CD4-positive, alpha-beta memory T cell (primary cell): ENCODE measurements around the gene PIF1. TPM values are rescaled to one million over a fixed set of nuclear protein-coding genes. Genes with fewer than 3 reads are reported as not detected.

Experiments
- CTCF ChIA-PET: fragments of 350-600 bp; sonication (Branson Sonifier 250); formaldehyde crosslinking; loops from one replicate; lab custom pipeline; 2021; ENCODE audit warnings: inconsistent platforms; ENCODE audit not compliant: partially characterized antibody; lab: Charles Lee
- POLR2A ChIA-PET: fragments of 350-600 bp; sonication (Branson Sonifier 250); formaldehyde crosslinking; loops from one replicate; lab custom pipeline; 2021; ENCODE audit not compliant: partially characterized antibody; lab: Charles Lee
- DNase-seq, 5 donors: peaks; one replicate each; pipeline versions ENCODE4 v3.0.0 to v3.0.0-alpha.2; 2020 to 2022; ENCODE audit warnings: mixed read lengths in 1 of 5
- H3K27ac ChIP-seq: one replicate; pipeline ENCODE4 v1.7.0; 2013; ENCODE audit warnings: low read depth, low read length
- H3K27me3 ChIP-seq: 2 replicates; pipeline ENCODE4 v1.7.0; 2013; ENCODE audit warnings: mild to moderate bottlenecking, low read length, moderate library complexity; ENCODE audit not compliant: insufficient read depth
- H3K36me3 ChIP-seq: 2 replicates; pipeline ENCODE4 v1.7.0; 2013; ENCODE audit warnings: mild to moderate bottlenecking, low read length, moderate library complexity; ENCODE audit not compliant: insufficient read depth
- H3K4me1 ChIP-seq: 2 replicates; pipeline ENCODE4 v1.7.0; 2013; ENCODE audit warnings: mild to moderate bottlenecking, low read length, moderate library complexity; ENCODE audit not compliant: insufficient read depth
- H3K4me3 ChIP-seq, 2 donors: one replicate each; pipeline ENCODE4 v1.7.0; 2013; ENCODE audit warnings: low read length in 2 of 2, mild to moderate bottlenecking in 1 of 2
- H3K9me3 ChIP-seq, 2 donors: one replicate each; pipeline ENCODE4 v1.7.0; 2013; ENCODE audit warnings: low read length in 2 of 2, control low read depth in 1 of 2; ENCODE audit not compliant: control insufficient read depth in 1 of 2
- H3K27ac Mint-ChIP-seq, 7 donors: one replicate each; pipeline ENCODE4 v1.8.0; 2020 to 2021; ENCODE audit warnings: mixed read lengths in 7 of 7, mild to moderate bottlenecking in 6 of 7, inconsistent platforms in 3 of 7, moderate library complexity in 3 of 7
- H3K27me3 Mint-ChIP-seq, 2 donors: one replicate each; pipeline ENCODE4 v1.8.0; 2020 to 2021; ENCODE audit warnings: mixed read lengths in 2 of 2
- H3K36me3 Mint-ChIP-seq, 2 donors: one replicate each; pipeline ENCODE4 v1.8.0; 2020 to 2021; ENCODE audit warnings: mixed read lengths in 2 of 2, inconsistent platforms in 1 of 2, mild to moderate bottlenecking in 1 of 2
- H3K4me1 Mint-ChIP-seq, 4 donors: one replicate each; pipeline ENCODE4 v1.8.0; 2020 to 2021; ENCODE audit warnings: mixed read lengths in 4 of 4, mild to moderate bottlenecking in 1 of 4
- H3K4me3 Mint-ChIP-seq, 8 donors: one replicate each; pipeline ENCODE4 v1.8.0; 2020 to 2021; ENCODE audit warnings: mixed read lengths in 8 of 8, mild to moderate bottlenecking in 7 of 8, moderate library complexity in 6 of 8, inconsistent platforms in 3 of 8
- H3K9me3 Mint-ChIP-seq, 8 donors: one replicate each; pipeline ENCODE4 v1.8.0; 2020 to 2021; ENCODE audit warnings: mixed read lengths in 8 of 8, mild to moderate bottlenecking in 5 of 8, inconsistent platforms in 3 of 8, moderate library complexity in 1 of 8
- intact Hi-C: fragments of 100-400 bp; cut with micrococcal nuclease; formaldehyde crosslinking; loops from one replicate; pipeline ENCODE4 v1.15.1; 2023
- polyA plus RNA-seq, 2 donors: library from polyadenylated mRNA; unstranded; fragments of 300-500 nt; fragmentation: Illumina TruSeq; gene quantifications; one replicate each; pipeline ENCODE4 v1.2.3, GENCODE V29; 2021
- total RNA-seq, 2 experiments: library from RNA; stranded (reverse); gene quantifications; one replicate each; pipeline ENCODE4 v1.2.3, GENCODE V29; 2021

The PIF1 gene
- under 1 TPM; 0.17 to 0.58 TPM for total RNA-seq
- not detected for polyA plus RNA-seq

GRCh38 chr15:64825431-64826294 lies at the start of gene PIF1:
Gene PIF1, minus strand, starts transcription at chr15:64825647. Its CDS starts 1,312 bp downstream, at chr15:64824335.
- Histone ChIP-seq H3K27me3 (no peaks in the 10 kb centered on the region), H3K4me3 (peak within 1 kb of the TSS; percentile 60 to 62), H3K36me3 (no peaks in the 10 kb centered on the region), H3K9me3 (no peaks in the 10 kb centered on the region), H3K27ac (peak within 1 kb of the TSS; percentile 18), H3K4me1 (peaks cover 23% of the 10 kb centered on the region)
- intact Hi-C loops, result loop anchor here (1.0 to 2.0 kb wide), 3 partner anchors 10 to 70 kb away; partner anchors contain the start of gene PLEKHO2
- Mint-ChIP-seq H3K27ac (peak within 1 kb of the TSS; percentile 55 to 90 (median 81)), H3K27me3 (peaks cover 2 to 8% of the 10 kb centered on the region in 2 donors), H3K4me3 (peak within 1 kb of the TSS; percentile 84 to 94 (median 88)), H3K4me1 (peaks cover 22 to 34% (median 29%) of the 10 kb centered on the region in 4 donors), H3K36me3 (no peaks in the 10 kb centered on the region), H3K9me3 (peaks cover 0 to 3% (median 0%) of the 10 kb centered on the region in 8 donors)
- POLR2A ChIA-PET, result interaction anchor here (0.8 to 2.3 kb wide), 9 partner anchors 10 to 68 kb away, joined by 3 to 36 read pairs (median 6); no protein-coding TSS in a partner anchor
- CTCF ChIA-PET, result interaction anchor here (0.6 to 2.7 kb wide), 6 partner anchors 11 to 173 kb away, joined by 3 to 34 read pairs (median 6); no protein-coding TSS in a partner anchor
- DNase-seq, result peak; percentile 88 to 96 (median 92)

- no peaks in the 10 kb centered on the region for H3K9me3 ChIP-seq
- H3K27me3 Mint-ChIP-seq, result no peaks in the 10 kb centered on the region
- intact Hi-C loops, result no loop called here
- no peaks in the 10 kb centered on the region for H3K27me3 ChIP-seq
- H3K27ac ChIP-seq, result no peak overlapping the region
- no peak overlapping the region for H3K4me3 ChIP-seq
- H3K27ac Mint-ChIP-seq, result peak overlapping the region in 3 of 7 donors; percentile 7 to 72 (median 25)
- peaks cover 13% of the 10 kb centered on the region for H3K36me3 ChIP-seq
- POLR2A ChIA-PET, result interaction anchor here (1.2 kb wide), 1 partner anchor 23 kb away, joined by 3 read pairs; no protein-coding TSS in a partner anchor
- peaks cover 10 to 17% (median 14%) of the 10 kb centered on the region in 4 donors for H3K4me1 Mint-ChIP-seq
- no peak for DNase-seq
- H3K4me1 ChIP-seq, result peaks cover 9% of the 10 kb centered on the region
- peaks cover 20 to 23% of the 10 kb centered on the region in 2 donors for H3K36me3 Mint-ChIP-seq
- no peaks in the 10 kb centered on the region for H3K9me3 Mint-ChIP-seq
- no peak overlapping the region for H3K4me3 Mint-ChIP-seq
- CTCF ChIA-PET, result interaction anchor here (0.9 kb wide), 1 partner anchor 24 kb away, joined by 4 read pairs; no protein-coding TSS in a partner anchor
Measured at GRCh38 chr15:64870353-64870752, 44.9 kb upstream of the PIF1 start.

- ChIA-PET CTCF (interaction anchor here (0.9 to 1.3 kb wide), 2 partner anchors 24 to 34 kb away, joined by 4 to 6 read pairs; no protein-coding TSS in a partner anchor), POLR2A (interaction anchor here (0.9 to 1.2 kb wide), 2 partner anchors 24 to 25 kb away, joined by 3 to 7 read pairs; no protein-coding TSS in a partner anchor)
- no peaks in the 10 kb centered on the region for H3K9me3 Mint-ChIP-seq
- peaks cover 9% of the 10 kb centered on the region for H3K4me1 ChIP-seq
- H3K36me3 Mint-ChIP-seq, result peaks cover 21 to 28% of the 10 kb centered on the region in 2 donors
- DNase-seq, result no peak
- H3K27me3 ChIP-seq, result no peaks in the 10 kb centered on the region
- H3K4me3 Mint-ChIP-seq, result no peak overlapping the region
- peaks cover 21% of the 10 kb centered on the region for H3K36me3 ChIP-seq
- H3K4me3 ChIP-seq, result no peak overlapping the region
- intact Hi-C loops, result no loop called here
- H3K27me3 Mint-ChIP-seq, result no peaks in the 10 kb centered on the region
- H3K27ac Mint-ChIP-seq, result peak overlapping the region in 4 of 7 donors; percentile 9 to 47 (median 26)
- no peak overlapping the region for H3K27ac ChIP-seq
- no peaks in the 10 kb centered on the region for H3K9me3 ChIP-seq
- peaks cover 8 to 17% (median 14%) of the 10 kb centered on the region in 4 donors for H3K4me1 Mint-ChIP-seq
Measured at GRCh38 chr15:64869501-64869900, 44.1 kb upstream of the PIF1 start.

- no peaks in the 10 kb centered on the region for H3K9me3 Mint-ChIP-seq
- no peak overlapping the region for H3K4me3 Mint-ChIP-seq
- no peaks in the 10 kb centered on the region for H3K27me3 Mint-ChIP-seq
- H3K36me3 Mint-ChIP-seq, result peaks cover 35 to 49% of the 10 kb centered on the region in 2 donors
- H3K27ac ChIP-seq, result no peak overlapping the region
- no peak overlapping the region for H3K4me3 ChIP-seq
- H3K36me3 ChIP-seq, result peaks cover 40% of the 10 kb centered on the region
- intact Hi-C loops, result no loop called here
- peaks cover 0 to 6% (median 4%) of the 10 kb centered on the region in 4 donors for H3K4me1 Mint-ChIP-seq
- no peaks in the 10 kb centered on the region for H3K9me3 ChIP-seq
- no peak for DNase-seq
- no peaks in the 10 kb centered on the region for H3K27me3 ChIP-seq
- H3K4me1 ChIP-seq, result no peaks in the 10 kb centered on the region
- H3K27ac Mint-ChIP-seq, result peak overlapping the region in 3 of 7 donors; percentile 50 to 55 (median 53)
- CTCF ChIA-PET, result no interaction called here
- POLR2A ChIA-PET, result interaction anchor here (1.2 to 4.0 kb wide), 2 partner anchors 23 to 28 kb away, joined by 3 to 17 read pairs; no protein-coding TSS in a partner anchor
Measured at GRCh38 chr15:64865998-64866520, 40.6 kb upstream of the PIF1 start.

GRCh38 chr15:64865126-64865997 lies 39.9 kb upstream of the PIF1 start:
- POLR2A ChIA-PET, result interaction anchor here (0.8 to 4.0 kb wide), 4 partner anchors 17 to 29 kb away, joined by 3 to 17 read pairs (median 4); no protein-coding TSS in a partner anchor
- intact Hi-C loops, result no loop called here
- no peak overlapping the region for H3K4me3 ChIP-seq
- Mint-ChIP-seq H3K4me3 (no peak overlapping the region), H3K27me3 (no peaks in the 10 kb centered on the region), H3K27ac (peak overlapping the region in 2 of 7 donors; percentile 22 to 43), H3K4me1 (peaks cover 0 to 6% (median 4%) of the 10 kb centered on the region in 4 donors), H3K9me3 (no peaks in the 10 kb centered on the region), H3K36me3 (peaks cover 35 to 52% of the 10 kb centered on the region in 2 donors)
- H3K36me3 ChIP-seq, result peaks cover 47% of the 10 kb centered on the region
- H3K27me3 ChIP-seq, result no peaks in the 10 kb centered on the region
- H3K27ac ChIP-seq, result no peak overlapping the region
- CTCF ChIA-PET, result interaction anchor here (0.6 kb wide), 1 partner anchor 512 kb away, joined by 3 read pairs; no protein-coding TSS in a partner anchor
- H3K4me1 ChIP-seq, result no peaks in the 10 kb centered on the region
- DNase-seq, result no peak
- H3K9me3 ChIP-seq, result no peaks in the 10 kb centered on the region

GRCh38 chr15:64864068-64864467 lies 38.6 kb upstream of the PIF1 start:
- CTCF ChIA-PET, result interaction anchor here (1.1 to 1.2 kb wide), 2 partner anchors 20 to 41 kb away, joined by 3 read pairs; no protein-coding TSS in a partner anchor
- peaks cover 60% of the 10 kb centered on the region for H3K36me3 ChIP-seq
- Mint-ChIP-seq H3K36me3 (peaks cover 27 to 56% of the 10 kb centered on the region in 2 donors), H3K27me3 (no peaks in the 10 kb centered on the region), H3K4me3 (no peak overlapping the region), H3K27ac (peak overlapping the region in 5 of 7 donors; percentile 3 to 85 (median 57)), H3K9me3 (no peaks in the 10 kb centered on the region), H3K4me1 (peaks cover 0 to 6% (median 2%) of the 10 kb centered on the region in 4 donors)
- intact Hi-C loops, result no loop called here
- H3K27me3 ChIP-seq, result no peaks in the 10 kb centered on the region
- H3K4me3 ChIP-seq, result no peak overlapping the region
- H3K4me1 ChIP-seq, result no peaks in the 10 kb centered on the region
- H3K27ac ChIP-seq, result no peak overlapping the region
- H3K9me3 ChIP-seq, result no peaks in the 10 kb centered on the region
- no peak for DNase-seq
- POLR2A ChIA-PET, result interaction anchor here (0.8 to 4.0 kb wide), 4 partner anchors 16 to 30 kb away, joined by 3 to 17 read pairs (median 4); no protein-coding TSS in a partner anchor
